PC-3 (cell line): Measurements from ENCODE around the gene PACSIN2.

Experiments used
- CTCF ChIP-seq: fragments of 300-600 bp; sonication (generic); conservative IDR thresholded peaks from 2 replicates; pipeline ENCODE4 v1.5.1; 2017; ENCODE audit warnings: antibody characterized with exemption, low read depth, mild to moderate bottlenecking, low read length
- EZH2 ChIP-seq: fragments of 300-600 bp; sonication (generic); IDR thresholded peaks from one replicate; pipeline ENCODE4 v1.6.1; 2017; ENCODE audit warnings: antibody characterized with exemption, mild to moderate bottlenecking, low read length; ENCODE audit not compliant: unreplicated experiment
- EZH2phosphoT487 ChIP-seq: fragments of 300-600 bp; sonication (generic); IDR thresholded peaks from 2 replicates; pipeline ENCODE4 v1.6.1; 2018; ENCODE audit warnings: mild to moderate bottlenecking, antibody characterized with exemption, low read length, borderline replicate concordance

- no peak for TF ChIP-seq CTCF
- TF ChIP-seq EZH2 = no peak
- no peak for TF ChIP-seq EZH2phosphoT487
These were observed 13.4 kb downstream of the PACSIN2 start for GRCh38 chr22:43001271-43002201.
